ENCODE data around the gene CXCL17. TPM values are rescaled to one million over a fixed set of nuclear protein-coding genes. Genes with fewer than 3 reads are reported as not detected.

The CXCL17 gene
- total and polyA plus RNA-seq, 7 donors = 0.90 to 1.2 TPM; not detected in 5

DNA sequence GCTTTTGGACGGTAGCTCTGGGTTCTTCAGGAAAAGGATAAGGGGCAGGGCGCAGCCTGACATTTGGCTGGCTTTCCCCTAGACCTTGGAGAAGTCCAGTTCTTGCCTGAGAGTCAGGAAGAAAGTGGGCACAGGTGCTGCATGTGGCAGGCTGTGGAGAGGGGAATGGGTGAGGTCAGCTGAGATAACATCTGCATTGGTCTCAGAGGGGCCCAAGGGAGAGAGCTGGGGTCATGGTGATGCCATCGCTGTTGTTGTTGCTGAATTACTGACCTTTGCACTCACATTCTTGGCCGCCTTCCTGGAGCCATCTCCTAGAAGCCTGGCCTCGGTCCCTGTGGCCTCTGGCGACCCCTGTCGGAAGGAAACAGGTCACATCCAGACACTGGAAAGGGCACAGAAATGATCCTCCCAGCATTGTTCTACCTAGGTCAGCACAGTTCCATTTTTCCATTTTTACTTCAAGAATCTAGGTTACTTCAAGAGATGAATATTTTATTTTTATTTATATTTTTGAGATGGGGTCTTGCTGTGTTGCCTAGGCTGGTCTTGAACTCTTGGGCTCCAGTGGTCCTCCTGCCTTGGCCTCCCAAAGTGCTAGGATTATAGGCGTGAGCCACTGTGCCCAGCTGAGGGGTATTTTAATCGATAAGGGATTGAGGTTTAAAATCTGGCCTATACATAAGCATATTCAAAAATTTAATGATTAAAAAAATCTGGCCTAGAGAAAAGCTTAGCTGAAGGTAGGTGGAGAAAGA is 9.1 kb downstream of the CXCL17 start:
- H3K27me3 ChIP-seq = no peaks in the 10 kb centered on the region
- H3K36me3 ChIP-seq = no peaks in the 10 kb centered on the region
- no peak overlapping the region for H3K4me3 ChIP-seq
- DNase-seq = no peak
- WGBS, 2 donors = 31 to 43% methylated on average over 9 of the region's 9 CpGs
- peak in 2 of 4 donors; percentile 26 to 39 for TF ChIP-seq POLR2AphosphoS5 (IDR thresholded peaks at IDR 0.05)
- TF ChIP-seq POLR2A (IDR thresholded peaks at IDR 0.05) = no peak
- no peak for TF ChIP-seq EP300 (IDR thresholded peaks at IDR 0.05)
- TF ChIP-seq, protein P1, sequence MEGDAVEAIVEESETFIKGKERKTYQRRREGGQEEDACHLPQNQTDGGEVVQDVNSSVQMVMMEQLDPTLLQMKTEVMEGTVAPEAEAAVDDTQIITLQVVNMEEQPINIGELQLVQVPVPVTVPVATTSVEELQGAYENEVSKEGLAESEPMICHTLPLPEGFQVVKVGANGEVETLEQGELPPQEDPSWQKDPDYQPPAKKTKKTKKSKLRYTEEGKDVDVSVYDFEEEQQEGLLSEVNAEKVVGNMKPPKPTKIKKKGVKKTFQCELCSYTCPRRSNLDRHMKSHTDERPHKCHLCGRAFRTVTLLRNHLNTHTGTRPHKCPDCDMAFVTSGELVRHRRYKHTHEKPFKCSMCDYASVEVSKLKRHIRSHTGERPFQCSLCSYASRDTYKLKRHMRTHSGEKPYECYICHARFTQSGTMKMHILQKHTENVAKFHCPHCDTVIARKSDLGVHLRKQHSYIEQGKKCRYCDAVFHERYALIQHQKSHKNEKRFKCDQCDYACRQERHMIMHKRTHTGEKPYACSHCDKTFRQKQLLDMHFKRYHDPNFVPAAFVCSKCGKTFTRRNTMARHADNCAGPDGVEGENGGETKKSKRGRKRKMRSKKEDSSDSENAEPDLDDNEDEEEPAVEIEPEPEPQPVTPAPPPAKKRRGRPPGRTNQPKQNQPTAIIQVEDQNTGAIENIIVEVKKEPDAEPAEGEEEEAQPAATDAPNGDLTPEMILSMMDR (IDR thresholded peaks at IDR 0.05) = peak in 3 of 4 experiments; percentile 13 to 34 (median 23)
- no peaks in the 10 kb centered on the region for H3K9me3 ChIP-seq
- peak overlapping the region in 2 of 4 donors; percentile 30 to 47 for H3K27ac ChIP-seq
- intact Hi-C loops (cut with DNase I) = no loop called here
- H3K4me1 ChIP-seq = no peaks in the 10 kb centered on the region

GRCh38 chr19:42431486-42431885 is 11.3 kb downstream of the CXCL17 start:
- Histone ChIP-seq H3K36me3 (no peaks in the 10 kb centered on the region), H3K9me3 (no peaks in the 10 kb centered on the region), H3K27ac (no peak overlapping the region), H3K4me1 (peaks cover 0 to 10% (median 7%) of the 10 kb centered on the region in 4 donors), H3K27me3 (no peaks in the 10 kb centered on the region), H3K4me3 (no peak overlapping the region)
- intact Hi-C loops (cut with DNase I) = no loop called here
- 87 to 95% methylated on average over 1 of the region's 1 CpG for WGBS, 2 donors
- no peak for DNase-seq
- TF ChIP-seq POLR2AphosphoS5 (IDR thresholded peaks at IDR 0.05) (no peak), POLR2A (IDR thresholded peaks at IDR 0.05) (no peak), EP300 (IDR thresholded peaks at IDR 0.05) (no peak)
- TF ChIP-seq, protein P1 (IDR thresholded peaks at IDR 0.05) = no peak

GRCh38 chr19:42428676-42429075 is 14.1 kb downstream of the CXCL17 start:
- WGBS, 2 donors = 87 to 90% methylated on average over 3 of the region's 3 CpGs
- Histone ChIP-seq H3K4me1 (peaks cover 0 to 18% (median 15%) of the 10 kb centered on the region in 4 donors), H3K9me3 (no peaks in the 10 kb centered on the region), H3K27me3 (no peaks in the 10 kb centered on the region), H3K27ac (no peak overlapping the region), H3K4me3 (no peak overlapping the region), H3K36me3 (no peaks in the 10 kb centered on the region)
- DNase-seq = no peak
- no peak for TF ChIP-seq EP300 (IDR thresholded peaks at IDR 0.05)
- TF ChIP-seq, protein P1 (IDR thresholded peaks at IDR 0.05) = no peak
- TF ChIP-seq POLR2A (IDR thresholded peaks at IDR 0.05) = no peak
- no peak for TF ChIP-seq POLR2AphosphoS5 (IDR thresholded peaks at IDR 0.05)
- intact Hi-C loops (cut with DNase I) = no loop called here

DNA sequence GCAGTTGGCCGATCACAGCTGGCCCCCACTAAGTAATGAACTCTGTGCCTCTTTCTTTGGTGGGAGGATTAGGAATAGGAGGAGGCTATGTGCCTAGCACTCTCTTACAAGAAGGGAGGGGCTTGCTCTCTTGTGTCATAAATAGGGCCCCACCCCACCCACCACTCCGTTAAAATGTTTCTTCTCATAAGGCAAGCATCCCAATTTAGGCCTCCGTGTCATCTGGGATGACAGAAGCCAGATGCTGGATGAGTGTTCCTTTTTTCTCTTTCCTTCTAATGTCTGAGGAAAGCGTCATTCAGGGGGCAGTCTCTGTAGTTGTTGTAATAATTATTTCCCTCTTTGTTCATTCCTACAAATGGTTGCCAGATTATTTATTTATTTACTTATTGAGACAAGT is 15.4 kb downstream of the CXCL17 start, which contains the start of gene LIPE:
Gene LIPE (minus strand): TSS at position 76 of the 400 bp plus-strand sequence. CDS start 239 bp downstream, outside the sequence.
- Histone ChIP-seq H3K27me3 (no peaks in the 10 kb centered on the region), H3K27ac (peak within 1 kb of the TSS in 2 of 4 donors; percentile 16 to 39), H3K4me3 (no peak within 1 kb of the TSS), H3K9me3 (no peaks in the 10 kb centered on the region), H3K4me1 (peaks cover 0 to 32% (median 28%) of the 10 kb centered on the region in 4 donors), H3K36me3 (no peaks in the 10 kb centered on the region)
- DNase-seq = no peak
- WGBS, 2 donors = 77 to 79% methylated on average over 4 of the region's 4 CpGs
- intact Hi-C loops (cut with DNase I) = no loop called here
- TF ChIP-seq POLR2A (IDR thresholded peaks at IDR 0.05) (no peak), POLR2AphosphoS5 (IDR thresholded peaks at IDR 0.05) (peak in 1 of 4 donors; percentile 52), EP300 (IDR thresholded peaks at IDR 0.05) (no peak)
- TF ChIP-seq, protein P1 (IDR thresholded peaks at IDR 0.05) = no peak

Measured in sigmoid colon (tissue), 7 donors.